Mucosa of descending colon (tissue), 3 donors: Measurements from ENCODE around the gene SPATA6L. TPM values are rescaled to one million over a fixed set of nuclear protein-coding genes. Genes with fewer than 3 reads are reported as not detected.

Experiments
- ATAC-seq: fragments of 200-7000 bp; cut with Tn5 transposase; one replicate; pipeline ENCODE4 v1.9.1; 2020; ENCODE audit warnings: mild to moderate bottlenecking, moderate library complexity
- DNase-seq, 3 donors: peaks; one replicate each; pipeline ENCODE4 v3.0.0-alpha.2; 2020
- H3K36me3 ChIP-seq: fragments of 200-600 bp; one replicate; pipeline ENCODE4 v1.8.0; 2021; ENCODE audit warnings: low read depth, mild to moderate bottlenecking
- H3K4me1 ChIP-seq: fragments of 200-600 bp; one replicate; pipeline ENCODE4 v1.8.0; 2021; ENCODE audit warnings: low read depth, mild to moderate bottlenecking
- H3K4me3 ChIP-seq: fragments of 200-600 bp; one replicate; pipeline ENCODE4 v1.8.0; 2021; ENCODE audit warnings: mild to moderate bottlenecking
- H3K9me3 ChIP-seq: fragments of 200-600 bp; one replicate; pipeline ENCODE4 v1.8.0; 2021; ENCODE audit warnings: mild to moderate bottlenecking
- CTCF ChIP-seq: fragments of 200-600 bp; IDR thresholded peaks from one replicate; pipeline ENCODE4 v1.8.0; 2022; ENCODE audit warnings: antibody characterized with exemption, mild to moderate bottlenecking
- intact Hi-C, 2 donors: fragments of 100-400 bp; cut with DNase I in 1 of 2; cut with micrococcal nuclease in 1 of 2; formaldehyde crosslinking; loops; one replicate each; pipeline versions ENCODE4 v1.11.0 to v1.11.1; 2022; cut with DNase I, micrococcal nuclease
- long read RNA-seq, 2 donors: library from polyadenylated mRNA; unstranded; transcript quantifications; one replicate each; pipeline ENCODE4 v2.0.0, GENCODE V29; 2019 to 2021
- total RNA-seq, 3 donors: library from RNA; stranded (reverse); fragmentation: NEBNext Ultra II Directional in 2 of 3; extraction: Animal tissue kit (Norgen Biotek cat#: 25700) in 2 of 3; gene quantifications; one replicate each; pipeline versions ENCODE4 v1.2.1 to v1.2.4, GENCODE V29; 2021 to 2023
- donor health status: DM: no; HTN: no; CAD: no; lungs with moderate emphysema.
- donor health status: DM: no; HTN: no; CAD: no.
- donor health status: DM: no; HTN: yes; CAD: no.

SPATA6L gene
- 1 to 10 TPM; 4.5 to 4.9 (median 4.7) TPM for total RNA-seq
- long read RNA-seq, donor 1, partial matches to known transcripts: 1 of 3 reads
- long read RNA-seq, donor 1, other reads (novel, unspliced or antisense): 2 of 3 reads
- long read RNA-seq, donor 2, partial matches to known transcripts: 0 of 2 reads
- long read RNA-seq, donor 2, other reads (novel, unspliced or antisense): 2 of 2 reads

- no peaks in the 10 kb centered on the region for H3K9me3 ChIP-seq
- TF ChIP-seq CTCF: no peak
- ATAC-seq (peak; percentile 56), DNase-seq (peak; percentile 76 to 84 (median 83))
- H3K36me3 ChIP-seq: no peaks in the 10 kb centered on the region
- H3K4me1 ChIP-seq: peaks cover 12% of the 10 kb centered on the region
- intact Hi-C loops: no loop called here
- peak within 1 kb of the TSS; percentile 18 for H3K4me3 ChIP-seq
Measured at GRCh38 chr9:4666042-4666699, at the start of gene SPATA6L. TSS of gene SPATA6L (minus strand) at chr9:4666480. CDS start at chr9:4666250, 230 bp downstream.

- intact Hi-C loops: no loop called here
- no peak for TF ChIP-seq CTCF
- ATAC-seq (no peak), DNase-seq (no peak)
- H3K4me1 ChIP-seq: no peaks in the 10 kb centered on the region
- no peak overlapping the region for H3K4me3 ChIP-seq
- H3K9me3 ChIP-seq: no peaks in the 10 kb centered on the region
- H3K36me3 ChIP-seq: peaks cover 12% of the 10 kb centered on the region
Measured at GRCh38 chr9:4714266-4715016, 48.2 kb upstream of the SPATA6L start.

- TF ChIP-seq CTCF: no peak
- Histone ChIP-seq H3K9me3 (no peaks in the 10 kb centered on the region), H3K4me3 (no peak overlapping the region), H3K36me3 (peaks cover 12% of the 10 kb centered on the region), H3K4me1 (no peaks in the 10 kb centered on the region)
- DNase-seq (no peak), ATAC-seq (peak; percentile 41)
- intact Hi-C loops: no loop called here
Measured at GRCh38 chr9:4713849-4714248, 47.6 kb upstream of the SPATA6L start.

GRCh38 chr9:4709380-4709779, 43.1 kb upstream of the SPATA6L start:
- H3K9me3 ChIP-seq: no peaks in the 10 kb centered on the region
- H3K36me3 ChIP-seq: peaks cover 12% of the 10 kb centered on the region
- TF ChIP-seq CTCF: no peak
- no peaks in the 10 kb centered on the region for H3K4me1 ChIP-seq
- ATAC-seq (no peak), DNase-seq (no peak)
- intact Hi-C loops: no loop called here
- no peak overlapping the region for H3K4me3 ChIP-seq

- Histone ChIP-seq H3K4me3 (no peak overlapping the region), H3K36me3 (no peaks in the 10 kb centered on the region), H3K9me3 (no peaks in the 10 kb centered on the region), H3K4me1 (no peaks in the 10 kb centered on the region)
- ATAC-seq: no peak
- intact Hi-C loops: no loop called here
- TF ChIP-seq CTCF: no peak
- DNase-seq: no peak
Measured at GRCh38 chr9:4706971-4707622, 40.8 kb upstream of the SPATA6L start.
